ENCODE measurements around the gene DEFB110.

The DEFB110 gene

GRCh38 chr6:50030777-50031562 lies 9.2 kb upstream of the DEFB110 start:
- DNase-seq (ENCODE audit: extremely low spot score) = peak; percentile 13
- POLR2A ChIA-PET = no interaction called here
- CTCF ChIA-PET = interaction anchor here (1.4 kb wide), 1 partner anchor 10 kb away, joined by 4 read pairs; no protein-coding TSS in a partner anchor
- TF ChIP-seq CTCF (IDR thresholded peaks at IDR 0.05; ENCODE audit: control extremely low read depth, extremely low read depth, low read depth, missing control alignments) = peak; percentile 31

- CTCF ChIA-PET = interaction anchor here (1.4 kb wide), 1 partner anchor 10 kb away, joined by 4 read pairs; no protein-coding TSS in a partner anchor
- no peak for DNase-seq (ENCODE audit: extremely low spot score)
- POLR2A ChIA-PET = no interaction called here
- TF ChIP-seq CTCF (IDR thresholded peaks at IDR 0.05; ENCODE audit: control extremely low read depth, extremely low read depth, low read depth, missing control alignments) = no peak
Observed at GRCh38 chr6:50030350-50030749, 8.6 kb upstream of the DEFB110 start.

GRCh38 chr6:50025258-50025657 lies 3.5 kb upstream of the DEFB110 start:
- POLR2A ChIA-PET = no interaction called here
- DNase-seq (ENCODE audit: extremely low spot score) = no peak
- CTCF ChIA-PET = no interaction called here
- TF ChIP-seq CTCF (IDR thresholded peaks at IDR 0.05; ENCODE audit: control extremely low read depth, extremely low read depth, low read depth, missing control alignments) = no peak

- DNase-seq (ENCODE audit: extremely low spot score) = no peak
- CTCF ChIA-PET = no interaction called here
- no peak for TF ChIP-seq CTCF (IDR thresholded peaks at IDR 0.05; ENCODE audit: control extremely low read depth, extremely low read depth, low read depth, missing control alignments)
- POLR2A ChIA-PET = no interaction called here
Observed at GRCh38 chr6:50007819-50008218, 14.0 kb downstream of the DEFB110 start.

- POLR2A ChIA-PET = no interaction called here
- no peak for DNase-seq (ENCODE audit: extremely low spot score)
- CTCF ChIA-PET = no interaction called here
- no peak for TF ChIP-seq CTCF (IDR thresholded peaks at IDR 0.05; ENCODE audit: control extremely low read depth, extremely low read depth, low read depth, missing control alignments)
Observed at GRCh38 chr6:50003139-50003538, 18.7 kb downstream of the DEFB110 start.

- TF ChIP-seq CTCF (IDR thresholded peaks at IDR 0.05; ENCODE audit: control extremely low read depth, extremely low read depth, low read depth, missing control alignments) = no peak
- no peak for DNase-seq (ENCODE audit: extremely low spot score)
- ChIA-PET POLR2A (no interaction called here), CTCF (no interaction called here)
Observed at GRCh38 chr6:49995278-49995677, 26.5 kb downstream of the DEFB110 start.
